ENCODE measurements around the gene TTLL11. TPM values are rescaled to one million over a fixed set of nuclear protein-coding genes. Genes with fewer than 3 reads are reported as not detected.

Gene TTLL11
- total and polyA plus RNA-seq, 2 experiments from 2014 or later, result 5.5 to 7.6 TPM

- Histone ChIP-seq H3K27me3 (peaks cover 19% of the 10 kb centered on the region), H3K9me3 (ENCODE audit: low read depth) (no peaks in the 10 kb centered on the region), H3K4me3 (no peak overlapping the region), H3K79me2 (no peaks in the 10 kb centered on the region), H4K20me1 (ENCODE audit: insufficient read depth, poor library complexity, severe bottlenecking) (no peaks in the 10 kb centered on the region), H3K27ac (no peak overlapping the region), H3K9me2 (replicated peaks; ENCODE audit: insufficient read depth) (no peaks in the 10 kb centered on the region), H3K36me3 (replicated peaks; ENCODE audit: insufficient read depth, low read depth) (no peaks in the 10 kb centered on the region), H3K4me1 (ENCODE audit: insufficient read depth) (peaks cover 5% of the 10 kb centered on the region), H3K4me2 (no peak overlapping the region), H2AFZ (no peak overlapping the region)
- no peak for DNase-seq (ENCODE audit: low spot score)
- WGBS (ENCODE audit: low lambda C conversion rate, missing lambda C conversion rate), result 76% methylated on average over 11 of the region's 11 CpGs
- TF ChIP-seq CTCF (IDR thresholded peaks at IDR 0.05; ENCODE audit: poor library complexity), result no peak
- TF ChIP-seq EZH2phosphoT487 (IDR thresholded peaks at IDR 0.05; ENCODE audit: low read depth, severe bottlenecking, unreplicated experiment), result no peak
- no peak for TF ChIP-seq EZH2 (IDR thresholded peaks at IDR 0.05; ENCODE audit: borderline replicate concordance)
Measured at GRCh38 chr9:121886759-121887485, 206.2 kb downstream of the TTLL11 start.

GRCh38 chr9:121885345-121885901 is 207.7 kb downstream of the TTLL11 start:
- TF ChIP-seq EZH2phosphoT487 (IDR thresholded peaks at IDR 0.05; ENCODE audit: low read depth, severe bottlenecking, unreplicated experiment) (no peak), EZH2 (IDR thresholded peaks at IDR 0.05; ENCODE audit: borderline replicate concordance) (no peak), CTCF (IDR thresholded peaks at IDR 0.05; ENCODE audit: poor library complexity) (no peak)
- H3K9me2 ChIP-seq (replicated peaks; ENCODE audit: insufficient read depth), result no peaks in the 10 kb centered on the region
- no peaks in the 10 kb centered on the region for H3K36me3 ChIP-seq (replicated peaks; ENCODE audit: insufficient read depth, low read depth)
- DNase-seq (ENCODE audit: low spot score), result no peak
- no peak overlapping the region for H3K4me3 ChIP-seq
- no peak overlapping the region for H3K4me2 ChIP-seq
- peaks cover 5% of the 10 kb centered on the region for H3K4me1 ChIP-seq (ENCODE audit: insufficient read depth)
- H3K9me3 ChIP-seq (ENCODE audit: low read depth), result no peaks in the 10 kb centered on the region
- H4K20me1 ChIP-seq (ENCODE audit: insufficient read depth, poor library complexity, severe bottlenecking), result no peaks in the 10 kb centered on the region
- 87% methylated on average over 6 of the region's 6 CpGs for WGBS (ENCODE audit: low lambda C conversion rate, missing lambda C conversion rate)
- peaks cover 19% of the 10 kb centered on the region for H3K27me3 ChIP-seq
- H2AFZ ChIP-seq, result no peak overlapping the region
- no peak overlapping the region for H3K27ac ChIP-seq
- no peaks in the 10 kb centered on the region for H3K79me2 ChIP-seq

DNA sequence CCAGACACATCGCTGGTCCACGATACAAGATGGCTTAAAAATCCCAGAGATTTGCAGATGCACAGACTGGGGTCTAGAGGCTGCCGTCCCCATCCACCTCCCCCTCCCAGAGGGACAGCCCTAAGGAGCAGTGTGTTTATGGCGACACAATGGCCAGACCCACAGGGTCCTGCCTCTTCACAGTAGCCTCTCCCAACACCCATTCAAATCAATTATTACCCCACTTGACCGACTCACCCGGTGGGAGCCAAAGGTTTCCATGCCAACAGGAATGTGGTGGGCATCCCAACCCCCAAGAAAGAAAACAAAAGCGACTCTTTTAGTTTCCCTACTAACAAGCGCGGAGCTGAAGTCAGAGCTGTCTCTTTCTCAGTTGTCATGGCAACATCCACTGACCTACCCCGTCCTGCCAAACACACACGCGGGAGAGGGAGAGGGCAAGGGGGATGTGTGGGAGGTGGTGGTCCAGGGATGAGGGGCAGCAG is 209.0 kb downstream of the TTLL11 start:
- WGBS (ENCODE audit: low lambda C conversion rate, missing lambda C conversion rate), result 25% methylated on average over 12 of the region's 12 CpGs

More for the DNA sequence above, 209.0 kb downstream of the TTLL11 start:
- Histone ChIP-seq H3K27me3 (peaks cover 22% of the 10 kb centered on the region), H3K4me1 (ENCODE audit: insufficient read depth) (peaks cover 5% of the 10 kb centered on the region), H3K9me3 (ENCODE audit: low read depth) (no peaks in the 10 kb centered on the region), H3K27ac (no peak overlapping the region), H3K4me3 (no peak overlapping the region), H3K9me2 (replicated peaks; ENCODE audit: insufficient read depth) (no peaks in the 10 kb centered on the region), H2AFZ (no peak overlapping the region), H3K79me2 (no peaks in the 10 kb centered on the region), H3K36me3 (replicated peaks; ENCODE audit: insufficient read depth, low read depth) (no peaks in the 10 kb centered on the region), H3K4me2 (peak overlapping the region; percentile 48), H4K20me1 (ENCODE audit: insufficient read depth, poor library complexity, severe bottlenecking) (no peaks in the 10 kb centered on the region)
- peak; percentile 24 for DNase-seq (ENCODE audit: low spot score)
- TF ChIP-seq CTCF (IDR thresholded peaks at IDR 0.05; ENCODE audit: poor library complexity) (no peak), EZH2phosphoT487 (IDR thresholded peaks at IDR 0.05; ENCODE audit: low read depth, severe bottlenecking, unreplicated experiment) (no peak), EZH2 (IDR thresholded peaks at IDR 0.05; ENCODE audit: borderline replicate concordance) (no peak)

Measured in hepatocyte (in vitro differentiated cells).